AG09319 (cell line): Measurements from ENCODE around the gene GCGR.

Experiments
- DNase-seq: peaks from one replicate; pipeline ENCODE4 v3.0.0-alpha.2; 2010; ENCODE audit warnings: low read depth; ENCODE audit errors: extremely low read depth
- CTCF ChIP-seq: IDR thresholded peaks from 2 replicates; pipeline ENCODE4 v1.5.1; 2011; ENCODE audit warnings: low read depth, mild to moderate bottlenecking, inconsistent platforms, low read length, moderate library complexity

GCGR gene

GRCh38 chr17:81808778-81809555, 5.0 kb downstream of the GCGR start:
- TF ChIP-seq CTCF = no peak; the same call in 1 of the 2 replicates
- DNase-seq = no peak

GRCh38 chr17:81809556-81809998, 5.6 kb downstream of the GCGR start:
- DNase-seq = no peak
- no peak for TF ChIP-seq CTCF

GRCh38 chr17:81810476-81810875, 6.5 kb downstream of the GCGR start:
- no peak for TF ChIP-seq CTCF
- no peak for DNase-seq

- no peak for TF ChIP-seq CTCF
- no peak for DNase-seq
These were observed 7.1 kb downstream of the GCGR start for GRCh38 chr17:81810892-81811704.

GRCh38 chr17:81811705-81812570, 8.0 kb downstream of the GCGR start:
- no peak for DNase-seq
- no peak for TF ChIP-seq CTCF

- no peak for TF ChIP-seq CTCF
- DNase-seq = no peak
These were observed 8.8 kb downstream of the GCGR start for GRCh38 chr17:81812571-81813370.
